A673 (cell line): ENCODE data around the gene GGT1.

ENCODE experiments used
- CTCF ChIP-seq: fragments of 300-800, 200-600 bp; sonication (generic); conservative IDR thresholded peaks from 2 replicates; pipeline ENCODE4 v1.5.1; 2017; ENCODE audit warnings: low read depth, mild to moderate bottlenecking, antibody characterized with exemption, low read length, moderate library complexity, mixed read lengths
- EZH2 ChIP-seq: fragments of 200-600 bp; sonication (generic); IDR thresholded peaks from 2 replicates; pipeline ENCODE4 v1.6.1; 2017; ENCODE audit warnings: borderline replicate concordance, low read depth, mild to moderate bottlenecking, mixed read lengths, antibody characterized with exemption, low read length; ENCODE audit not compliant: poor library complexity, severe bottlenecking

- no peak for TF ChIP-seq CTCF
- no peak for TF ChIP-seq EZH2
These were observed 22.7 kb upstream of the GGT1 start for GRCh38 chr22:24580276-24580675.
